Choroid plexus epithelial cell (primary cell): ENCODE data around the gene SNRNP48.

ENCODE experiments used
- DNase-seq: peaks from one replicate; pipeline ENCODE4 v3.0.0-alpha.2; 2010; ENCODE audit warnings: low read depth
- H3K4me3 ChIP-seq: 2 replicates; pipeline ENCODE4 v1.5.1; 2011; ENCODE audit warnings: low read depth, mild to moderate bottlenecking, control low read depth, low read length, moderate library complexity
- CTCF ChIP-seq: conservative IDR thresholded peaks from 2 replicates; pipeline ENCODE4 v1.5.1; 2011; ENCODE audit warnings: low read depth, mild to moderate bottlenecking, control low read depth, inconsistent platforms, low read length, moderate library complexity

Gene SNRNP48

GRCh38 chr6:7650878-7651277 lies 60.9 kb downstream of the SNRNP48 start:
- DNase-seq, result peak; percentile 37
- no peak for TF ChIP-seq CTCF
- H3K4me3 ChIP-seq, result no peak overlapping the region

- no peak overlapping the region for H3K4me3 ChIP-seq
- no peak for TF ChIP-seq CTCF
- DNase-seq, result no peak
Observed at GRCh38 chr6:7652957-7653356, 63.0 kb downstream of the SNRNP48 start.

- TF ChIP-seq CTCF, result no peak
- DNase-seq, result no peak
Observed at GRCh38 chr6:7656355-7656754, 66.4 kb downstream of the SNRNP48 start.

GRCh38 chr6:7658543-7658942 lies 68.5 kb downstream of the SNRNP48 start:
- TF ChIP-seq CTCF, result no peak
- no peak overlapping the region for H3K4me3 ChIP-seq
- no peak for DNase-seq

More at GRCh38 chr6:7656355-7656754, 66.4 kb downstream of the SNRNP48 start:
- H3K4me3 ChIP-seq, result no peak overlapping the region

- no peak for TF ChIP-seq CTCF
- no peak overlapping the region for H3K4me3 ChIP-seq
- no peak for DNase-seq
Observed at GRCh38 chr6:7661364-7661763, 71.4 kb downstream of the SNRNP48 start.
